Vagina (tissue), 2 donors: Measurements from ENCODE around the gene NUP188. TPM values are rescaled to one million over a fixed set of nuclear protein-coding genes. Genes with fewer than 3 reads are reported as not detected.

Source experiments
- DNase-seq, 2 donors: peaks; one replicate each; pipeline ENCODE4 v3.0.0-alpha.2; 2017; ENCODE audit errors: extremely low spot score in 2 of 2
- H3K27ac ChIP-seq: fragments of 200-600 bp; sonication (generic); one replicate; pipeline ENCODE4 v1.5.1; 2019
- H3K27me3 ChIP-seq: fragments of 200-600 bp; sonication (generic); one replicate; pipeline ENCODE4 v1.5.1; 2019
- H3K36me3 ChIP-seq, 2 donors: fragments of 200-600 bp; sonication (generic); one replicate each; pipeline ENCODE4 v1.5.1; 2017 to 2019
- H3K4me1 ChIP-seq: fragments of 200-600 bp; sonication (generic); one replicate; pipeline ENCODE4 v1.5.1; 2019
- H3K4me3 ChIP-seq, 2 donors: fragments of 200-600 bp; sonication (generic); 1 replicate in 1 of 2; 2 replicates in 1 of 2; pipeline ENCODE4 v1.5.1; 2016 to 2019
- H3K9me3 ChIP-seq: fragments of 200-600 bp; sonication (generic); one replicate; pipeline ENCODE4 v1.5.1; 2019
- POLR2A ChIP-seq, 2 donors: fragments of 450-650 bp; IDR thresholded peaks; one replicate each; pipeline ENCODE4 v1.6.1; 2017; ENCODE audit warnings: antibody characterized with exemption in 2 of 2, mild to moderate bottlenecking in 2 of 2, moderate library complexity in 2 of 2
- POLR2AphosphoS5 ChIP-seq, 2 donors: sonication (generic); formaldehyde crosslinking; IDR thresholded peaks; one replicate each; pipeline ENCODE4 v1.9.0; 2017; ENCODE audit warnings: antibody characterized with exemption in 2 of 2, mild to moderate bottlenecking in 2 of 2, low read depth in 1 of 2; ENCODE audit not compliant: insufficient read depth in 1 of 2
- intact Hi-C: fragments of 100-400 bp; cut with DNase I; formaldehyde crosslinking; loops from one replicate; pipeline ENCODE4 v1.15.1; 2023
- total RNA-seq: library from RNA; depleted of rRNA; stranded (reverse); fragments of >200 nt; gene quantifications from one replicate; pipeline ENCODE4 v1.2.3, GENCODE V29; 2016
- TF ChIP-seq, protein P1 (sequence below), 3 experiments: fragments of 450-650 bp in 2 of 3; fragments of 200-600 bp in 1 of 3; sonication (generic) in 1 of 3; IDR thresholded peaks; one replicate each; pipeline ENCODE4 v1.5.1; 2017 to 2019; ENCODE audit warnings: antibody characterized with exemption in 3 of 3, mild to moderate bottlenecking in 2 of 3, moderate library complexity in 2 of 3

The NUP188 gene
- total RNA-seq, 1 donor from 2014 or later = 69.0 TPM

DNA sequence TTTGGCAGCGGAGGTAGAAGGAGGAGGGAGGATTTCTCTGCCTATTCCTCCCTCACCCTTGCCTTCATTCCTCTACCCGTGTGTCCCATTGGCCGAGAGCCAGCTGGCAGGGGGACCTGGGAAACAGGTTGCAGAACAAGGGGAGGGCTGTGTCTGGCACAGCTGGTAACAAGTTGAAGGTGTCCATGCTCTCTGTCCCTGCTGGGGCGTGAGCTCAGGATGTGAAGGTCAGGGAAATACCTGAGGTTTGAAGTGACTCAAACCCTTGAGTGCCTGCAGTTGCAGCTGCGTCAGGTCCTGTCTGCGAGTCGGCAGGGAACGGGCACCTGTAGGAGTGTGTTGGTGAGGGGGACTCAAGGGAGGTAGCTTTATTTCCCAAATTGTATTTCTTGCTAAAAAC is 105.1 kb downstream of the NUP188 start:
- H3K36me3 ChIP-seq = peaks cover 0 to 37% of the 10 kb centered on the region in 2 donors
- TF ChIP-seq POLR2A (IDR thresholded peaks at IDR 0.05) (no peak), POLR2AphosphoS5 (IDR thresholded peaks at IDR 0.05; ENCODE audit: insufficient read depth in 1 of 2, low read depth in 1 of 2) (no peak)
- TF ChIP-seq, protein P1, sequence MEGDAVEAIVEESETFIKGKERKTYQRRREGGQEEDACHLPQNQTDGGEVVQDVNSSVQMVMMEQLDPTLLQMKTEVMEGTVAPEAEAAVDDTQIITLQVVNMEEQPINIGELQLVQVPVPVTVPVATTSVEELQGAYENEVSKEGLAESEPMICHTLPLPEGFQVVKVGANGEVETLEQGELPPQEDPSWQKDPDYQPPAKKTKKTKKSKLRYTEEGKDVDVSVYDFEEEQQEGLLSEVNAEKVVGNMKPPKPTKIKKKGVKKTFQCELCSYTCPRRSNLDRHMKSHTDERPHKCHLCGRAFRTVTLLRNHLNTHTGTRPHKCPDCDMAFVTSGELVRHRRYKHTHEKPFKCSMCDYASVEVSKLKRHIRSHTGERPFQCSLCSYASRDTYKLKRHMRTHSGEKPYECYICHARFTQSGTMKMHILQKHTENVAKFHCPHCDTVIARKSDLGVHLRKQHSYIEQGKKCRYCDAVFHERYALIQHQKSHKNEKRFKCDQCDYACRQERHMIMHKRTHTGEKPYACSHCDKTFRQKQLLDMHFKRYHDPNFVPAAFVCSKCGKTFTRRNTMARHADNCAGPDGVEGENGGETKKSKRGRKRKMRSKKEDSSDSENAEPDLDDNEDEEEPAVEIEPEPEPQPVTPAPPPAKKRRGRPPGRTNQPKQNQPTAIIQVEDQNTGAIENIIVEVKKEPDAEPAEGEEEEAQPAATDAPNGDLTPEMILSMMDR (IDR thresholded peaks at IDR 0.05) = no peak
- no peaks in the 10 kb centered on the region for H3K9me3 ChIP-seq
- DNase-seq = no peak
- no peaks in the 10 kb centered on the region for H3K27me3 ChIP-seq
- intact Hi-C loops = no loop called here
- no peak overlapping the region for H3K4me3 ChIP-seq
- H3K4me1 ChIP-seq = no peaks in the 10 kb centered on the region
- no peak overlapping the region for H3K27ac ChIP-seq

DNA sequence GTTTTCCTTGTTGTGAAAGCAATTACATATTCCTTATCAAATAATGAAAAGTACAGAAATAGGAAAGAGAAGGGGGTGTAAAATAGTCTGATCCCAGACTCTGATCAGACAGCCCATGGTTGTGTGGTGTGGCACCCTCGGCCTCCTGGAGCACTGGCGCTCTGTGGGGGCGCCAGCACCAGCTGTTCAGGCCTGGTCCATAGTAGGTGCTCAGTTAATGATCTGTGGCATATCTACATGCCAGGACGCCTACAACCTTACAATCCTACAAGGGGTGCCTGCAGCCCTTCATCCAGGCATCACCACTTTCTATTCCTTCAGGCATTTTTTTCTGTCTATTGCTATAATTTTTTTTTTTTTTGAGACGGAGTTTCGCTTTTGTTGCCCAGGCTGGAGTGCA is 105.5 kb downstream of the NUP188 start:
- TF ChIP-seq, protein P1 (IDR thresholded peaks at IDR 0.05) = no peak
- TF ChIP-seq POLR2A (IDR thresholded peaks at IDR 0.05) (no peak), POLR2AphosphoS5 (IDR thresholded peaks at IDR 0.05; ENCODE audit: insufficient read depth in 1 of 2, low read depth in 1 of 2) (no peak)
- H3K27me3 ChIP-seq = no peaks in the 10 kb centered on the region
- H3K27ac ChIP-seq = no peak overlapping the region
- peaks cover 0 to 33% of the 10 kb centered on the region in 2 donors for H3K36me3 ChIP-seq
- no peak overlapping the region for H3K4me3 ChIP-seq
- H3K4me1 ChIP-seq = no peaks in the 10 kb centered on the region
- no peak for DNase-seq
- no peaks in the 10 kb centered on the region for H3K9me3 ChIP-seq
- intact Hi-C loops = no loop called here

- Histone ChIP-seq H3K27ac (no peak overlapping the region), H3K4me3 (no peak overlapping the region), H3K27me3 (no peaks in the 10 kb centered on the region), H3K36me3 (peaks cover 0 to 25% of the 10 kb centered on the region in 2 donors), H3K4me1 (no peaks in the 10 kb centered on the region), H3K9me3 (no peaks in the 10 kb centered on the region)
- no peak for DNase-seq
- TF ChIP-seq POLR2AphosphoS5 (IDR thresholded peaks at IDR 0.05; ENCODE audit: insufficient read depth in 1 of 2, low read depth in 1 of 2) = no peak
- intact Hi-C loops = no loop called here
Observed at GRCh38 chr9:129054163-129054851, 106.8 kb downstream of the NUP188 start.

Other genes starting within 250 kb of the NUP188 start
- gene PKN3, start 245.2 kb upstream of the NUP188 start, total RNA-seq = 8.3 TPM
- gene ZDHHC12, start 223.6 kb upstream of the NUP188 start, total RNA-seq = 19.4 TPM
- gene ZER1, start 175.8 kb upstream of the NUP188 start, total RNA-seq = 54.8 TPM
- gene TBC1D13, start 160.4 kb upstream of the NUP188 start, total RNA-seq = 11.0 TPM
- 28.2 TPM for gene ENDOG, start 129.2 kb upstream of the NUP188 start, total RNA-seq
- gene SPOUT1, start 117.9 kb upstream of the NUP188 start, total RNA-seq = 48.6 TPM
- gene KYAT1, start 65.7 kb upstream of the NUP188 start, total RNA-seq = 11.0 TPM
- 110 TPM for gene LRRC8A, start 65.6 kb upstream of the NUP188 start, total RNA-seq
- 23.6 TPM for gene PHYHD1, start 26.7 kb upstream of the NUP188 start, total RNA-seq
- gene DOLK, start 96 bp upstream of the NUP188 start, total RNA-seq = 8.1 TPM
- gene SH3GLB2, start 80.6 kb downstream of the NUP188 start, total RNA-seq = 86.2 TPM
- gene MIGA2, start 88.9 kb downstream of the NUP188 start, total RNA-seq = 35.1 TPM
- gene DOLPP1, start 133.4 kb downstream of the NUP188 start, total RNA-seq = 3.2 TPM
- 59.9 TPM for gene CRAT, start 163.1 kb downstream of the NUP188 start, total RNA-seq
- gene PTPA, start 163.7 kb downstream of the NUP188 start, total RNA-seq = 46.2 TPM
- gene IER5L, start 230.6 kb downstream of the NUP188 start, total RNA-seq = 34.4 TPM